ENCODE measurements around the gene PLCL2.

DNA sequence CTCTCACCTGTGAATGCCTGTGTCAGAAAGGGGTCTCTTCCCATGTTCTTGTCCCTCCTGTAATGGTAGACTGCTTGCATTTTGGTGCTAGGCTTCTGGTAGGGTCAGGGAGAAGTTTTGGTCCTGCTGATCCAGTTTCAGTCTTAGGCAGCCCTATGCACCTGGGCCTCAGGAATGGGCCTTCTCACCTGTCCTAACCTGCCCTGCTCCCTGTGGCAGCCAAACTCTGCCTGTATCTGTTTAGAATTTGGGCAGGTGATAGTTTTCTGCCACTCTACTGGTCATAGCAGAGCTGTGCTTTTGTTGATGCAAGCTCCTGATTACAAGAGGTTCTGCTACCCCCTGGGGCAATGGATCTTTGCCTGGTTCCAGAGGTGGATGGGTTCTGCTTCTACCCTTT, 118.7 kb downstream of the PLCL2 start:
- no peak for TF ChIP-seq CTCF (IDR thresholded peaks at IDR 0.05; ENCODE audit: low read depth, low read length, poor library complexity, severe bottlenecking)
- no peak for TF ChIP-seq EZH2phosphoT487 (IDR thresholded peaks at IDR 0.05; ENCODE audit: borderline replicate concordance, low read length)
